Measurements from ENCODE around the gene OR2V2. TPM values are rescaled to one million over a fixed set of nuclear protein-coding genes. Genes with fewer than 3 reads are reported as not detected.

The OR2V2 gene
- polyA plus RNA-seq, 1 of the 3 experiments (the other 2 are of a cell fraction): not detected

DNA sequence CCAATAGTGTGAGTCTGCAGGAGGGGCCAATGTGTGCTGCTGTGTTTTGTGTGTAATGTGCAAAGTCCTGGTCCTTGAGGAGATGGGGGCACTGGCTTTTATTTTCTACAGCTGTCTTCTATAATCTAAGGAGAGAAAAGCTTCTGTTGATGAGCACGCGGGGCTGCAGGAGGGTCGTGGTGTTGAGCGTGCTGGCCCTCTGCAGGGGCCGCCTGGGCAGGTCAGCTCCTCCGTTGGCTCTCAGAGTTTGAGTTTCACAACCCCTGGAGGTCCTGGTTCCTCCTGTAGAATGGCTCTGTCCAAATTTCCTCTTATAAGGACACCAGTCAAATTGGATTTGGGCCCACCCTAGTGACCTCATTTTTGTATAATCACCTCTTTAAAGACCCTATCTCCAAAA lies 29.0 kb upstream of the OR2V2 start:
- no peak for TF ChIP-seq IRF3 (IDR thresholded peaks at IDR 0.05; ENCODE audit: low read depth, low read length)
- no peak for TF ChIP-seq TEAD4 (IDR thresholded peaks at IDR 0.05; ENCODE audit: borderline replicate concordance, insufficient read depth)
- TF ChIP-seq SMC3 (IDR thresholded peaks at IDR 0.05; ENCODE audit: low read depth, low read length): no peak
- CTCF ChIA-PET: interaction anchor here (0.6 to 0.9 kb wide), 2 partner anchors 9 to 507 kb away, joined by 3 to 5 read pairs; no protein-coding TSS in a partner anchor
- H3F3A ChIP-seq (replicated peaks; ENCODE audit: insufficient read depth): peaks cover 7% of the 10 kb centered on the region
- H3K4me3 ChIP-seq (ENCODE audit: low read depth in 2 of 2, low read length in 1 of 2): no peak overlapping the region
- H3K36me3 ChIP-seq (replicated peaks in 1 of 2; ENCODE audit: control insufficient read depth in 1 of 2, insufficient read depth in 2 of 2, low read length in 1 of 2): no peaks in the 10 kb centered on the region
- POLR2A ChIA-PET: no interaction called here
- 58% methylated on average over 4 of the region's 6 CpGs for WGBS (ENCODE audit: low lambda C conversion rate)
- no peaks in the 10 kb centered on the region for H3K4me1 ChIP-seq (ENCODE audit: control insufficient read depth in 1 of 2, insufficient read depth in 2 of 2, low read depth in 1 of 2, low read length in 1 of 2)
- peaks cover 91% of the 10 kb centered on the region for H3K27me3 ChIP-seq (ENCODE audit: insufficient read depth)
- no peak overlapping the region for H2AFZ ChIP-seq (ENCODE audit: low read depth)
- H4K20me1 ChIP-seq (ENCODE audit: insufficient read depth): no peaks in the 10 kb centered on the region
- H3K9me3 ChIP-seq: no peaks in the 10 kb centered on the region
- H3K9ac ChIP-seq: no peak overlapping the region
- H3K9me2 ChIP-seq: no peaks in the 10 kb centered on the region
- no peak overlapping the region for H3K27ac ChIP-seq (ENCODE audit: low read depth in 2 of 2, low read length in 1 of 2)
- DNase-seq: no peak
- no peak overlapping the region for H3K4me2 ChIP-seq
- H3K79me2 ChIP-seq (ENCODE audit: insufficient read depth): no peaks in the 10 kb centered on the region

GRCh38 chr5:181119105-181119504 lies 28.3 kb upstream of the OR2V2 start:
- no peak for DNase-seq
- Histone ChIP-seq H3K9me2 (no peaks in the 10 kb centered on the region), H3K27ac (ENCODE audit: low read depth in 2 of 2, low read length in 1 of 2) (no peak overlapping the region), H2AFZ (ENCODE audit: low read depth) (no peak overlapping the region), H3F3A (replicated peaks; ENCODE audit: insufficient read depth) (peaks cover 7% of the 10 kb centered on the region), H3K9me3 (no peaks in the 10 kb centered on the region), H3K4me1 (ENCODE audit: control insufficient read depth in 1 of 2, insufficient read depth in 2 of 2, low read depth in 1 of 2, low read length in 1 of 2) (no peaks in the 10 kb centered on the region), H3K9ac (no peak overlapping the region), H3K36me3 (replicated peaks in 1 of 2; ENCODE audit: control insufficient read depth in 1 of 2, insufficient read depth in 2 of 2, low read length in 1 of 2) (no peaks in the 10 kb centered on the region), H3K4me3 (ENCODE audit: low read depth in 2 of 2, low read length in 1 of 2) (no peak overlapping the region), H3K27me3 (ENCODE audit: insufficient read depth) (peaks cover 90% of the 10 kb centered on the region), H3K79me2 (ENCODE audit: insufficient read depth) (no peaks in the 10 kb centered on the region), H3K4me2 (no peak overlapping the region), H4K20me1 (ENCODE audit: insufficient read depth) (no peaks in the 10 kb centered on the region)
- POLR2A ChIA-PET: no interaction called here
- CTCF ChIA-PET: no interaction called here
- WGBS (ENCODE audit: low lambda C conversion rate): 46% methylated on average over 8 of the region's 8 CpGs
- TF ChIP-seq RXRA (IDR thresholded peaks at IDR 0.05; ENCODE audit: borderline replicate concordance, low read depth): no peak
- TF ChIP-seq TAF1 (IDR thresholded peaks at IDR 0.05; ENCODE audit: borderline replicate concordance, low read depth, low read length): no peak
- no peak for TF ChIP-seq PBX3 (IDR thresholded peaks at IDR 0.05)
- TF ChIP-seq, protein P1, sequence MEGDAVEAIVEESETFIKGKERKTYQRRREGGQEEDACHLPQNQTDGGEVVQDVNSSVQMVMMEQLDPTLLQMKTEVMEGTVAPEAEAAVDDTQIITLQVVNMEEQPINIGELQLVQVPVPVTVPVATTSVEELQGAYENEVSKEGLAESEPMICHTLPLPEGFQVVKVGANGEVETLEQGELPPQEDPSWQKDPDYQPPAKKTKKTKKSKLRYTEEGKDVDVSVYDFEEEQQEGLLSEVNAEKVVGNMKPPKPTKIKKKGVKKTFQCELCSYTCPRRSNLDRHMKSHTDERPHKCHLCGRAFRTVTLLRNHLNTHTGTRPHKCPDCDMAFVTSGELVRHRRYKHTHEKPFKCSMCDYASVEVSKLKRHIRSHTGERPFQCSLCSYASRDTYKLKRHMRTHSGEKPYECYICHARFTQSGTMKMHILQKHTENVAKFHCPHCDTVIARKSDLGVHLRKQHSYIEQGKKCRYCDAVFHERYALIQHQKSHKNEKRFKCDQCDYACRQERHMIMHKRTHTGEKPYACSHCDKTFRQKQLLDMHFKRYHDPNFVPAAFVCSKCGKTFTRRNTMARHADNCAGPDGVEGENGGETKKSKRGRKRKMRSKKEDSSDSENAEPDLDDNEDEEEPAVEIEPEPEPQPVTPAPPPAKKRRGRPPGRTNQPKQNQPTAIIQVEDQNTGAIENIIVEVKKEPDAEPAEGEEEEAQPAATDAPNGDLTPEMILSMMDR (IDR thresholded peaks at IDR 0.05): no peak
- no peak for TF ChIP-seq MEF2A (IDR thresholded peaks at IDR 0.05; ENCODE audit: borderline replicate concordance, low read depth)
- no peak for TF ChIP-seq EP300 (IDR thresholded peaks at IDR 0.05; ENCODE audit: borderline replicate concordance in 1 of 2, low read depth in 1 of 2, low read length in 1 of 2)
- TF ChIP-seq REST (IDR thresholded peaks at IDR 0.05; ENCODE audit: low read depth, low read length): no peak
- no peak for TF ChIP-seq SMC3 (IDR thresholded peaks at IDR 0.05; ENCODE audit: low read depth, low read length)
- TF ChIP-seq GABPA (IDR thresholded peaks at IDR 0.05; ENCODE audit: low read depth): no peak
- TF ChIP-seq JUND (IDR thresholded peaks at IDR 0.05): no peak
- TF ChIP-seq ELF1 (IDR thresholded peaks at IDR 0.05): no peak
- no peak for TF ChIP-seq TCF12 (IDR thresholded peaks at IDR 0.05)
- no peak for TF ChIP-seq NRF1 (IDR thresholded peaks at IDR 0.05; ENCODE audit: low read depth, low read length)
- TF ChIP-seq ZBTB33 (IDR thresholded peaks at IDR 0.05; ENCODE audit: borderline replicate concordance, low read depth): no peak
- no peak for TF ChIP-seq USF2 (IDR thresholded peaks at IDR 0.05; ENCODE audit: borderline replicate concordance, low read depth, low read length)
- no peak for TF ChIP-seq FOSL2 (IDR thresholded peaks at IDR 0.05; ENCODE audit: borderline replicate concordance, low read depth)

Data from SK-N-SH (cell line).